DOHH2 (cell line): ENCODE results near the gene KAZALD1.

Experiments
- CTCF ChIP-seq: fragments of 200-600 bp; sonication (generic); IDR thresholded peaks from one replicate; pipeline ENCODE4 v1.5.1; 2014; ENCODE audit warnings: antibody characterized with exemption, mild to moderate bottlenecking, low read depth, low read length; ENCODE audit not compliant: poor library complexity, severe bottlenecking
- EZH2phosphoT487 ChIP-seq: fragments of 200-600 bp; sonication (generic); IDR thresholded peaks from 2 replicates; pipeline ENCODE4 v1.6.1; 2017; ENCODE audit warnings: borderline replicate concordance, mild to moderate bottlenecking, antibody characterized with exemption, low read length, moderate library complexity, mixed read lengths

GRCh38 chr10:101065481-101066145, 3.8 kb downstream of the KAZALD1 start:
- TF ChIP-seq CTCF (no peak), EZH2phosphoT487 (no peak)
